BLaER1 treated with 17β-estradiol and CSF1 and Interleukin-3, amounts not matched to agents 10 nM and 100 nM (cell line): ENCODE data around the gene NAB2.
A peak's percentile ranks its signal among the peaks of the same experiment; 100 is the strongest.

Experiments used
- H3K27ac ChIP-seq, 11 experiments: shearing (Covaris generic); formaldehyde crosslinking; 2 replicates each; pipeline ENCODE4 v1.8.1; 2022
- H3K27me3 ChIP-seq, 11 experiments: shearing (Covaris generic); formaldehyde crosslinking; 2 replicates each; pipeline ENCODE4 v1.8.1; 2022
- H3K36me3 ChIP-seq, 11 experiments: shearing (Covaris generic); formaldehyde crosslinking; 2 replicates each; pipeline ENCODE4 v1.8.1; 2022
- H3K4me1 ChIP-seq, 10 experiments: shearing (Covaris generic); formaldehyde crosslinking; 2 replicates each; pipeline ENCODE4 v1.8.1; 2022
- H3K4me2 ChIP-seq, 11 experiments: shearing (Covaris generic); formaldehyde crosslinking; 2 replicates each; pipeline ENCODE4 v1.8.1; 2022
- H3K4me3 ChIP-seq, 10 experiments: shearing (Covaris generic); formaldehyde crosslinking; 2 replicates each; pipeline ENCODE4 v1.8.1; 2022
- H3K9ac ChIP-seq, 11 experiments: shearing (Covaris generic); formaldehyde crosslinking; 2 replicates each; pipeline ENCODE4 v1.8.1; 2022
- H3K9me3 ChIP-seq, 11 experiments: shearing (Covaris generic); formaldehyde crosslinking; replicated peaks in 1 of 11; 2 replicates each; pipeline ENCODE4 v1.8.1; 2022
- H4K20me1 ChIP-seq, 11 experiments: shearing (Covaris generic); formaldehyde crosslinking; 2 replicates each; pipeline ENCODE4 v1.8.1; 2022
- Cebpa-rat ChIP-seq, 11 experiments: shearing (Covaris generic); IDR thresholded peaks; 2 replicates each; pipeline ENCODE4 v1.8.1; 2022

Gene NAB2

GRCh38 chr12:57109207-57110103 lies 20.5 kb downstream of the NAB2 start:
- no peak for TF ChIP-seq Cebpa-rat (IDR thresholded peaks at IDR 0.05)
- Histone ChIP-seq H3K36me3 (peaks cover 38 to 50% (median 44%) of the 10 kb centered on the region in 11 experiments), H3K27ac (peak overlapping the region in 10 of 11 experiments; percentile 98 to 100 (median 98); a peak in 20 of 22 replicates), H3K9me3 (no peaks in the 10 kb centered on the region), H3K9ac (peak overlapping the region; percentile 94 to 100 (median 97)), H3K4me2 (peak overlapping the region; percentile 93 to 100 (median 96)), H3K4me3 (peak overlapping the region; percentile 78 to 99 (median 90)), H3K4me1 (peaks cover 35 to 81% (median 69%) of the 10 kb centered on the region in 10 experiments), H4K20me1 (peaks cover 6 to 58% (median 56%) of the 10 kb centered on the region in 11 experiments; a peak in 21 of 22 replicates), H3K27me3 (no peaks in the 10 kb centered on the region)

GRCh38 chr12:57110104-57111030 lies 21.5 kb downstream of the NAB2 start:
- H3K4me3 ChIP-seq: peak overlapping the region; percentile 78 to 99 (median 90)
- H3K27me3 ChIP-seq: no peaks in the 10 kb centered on the region
- H3K36me3 ChIP-seq: peaks cover 29 to 41% (median 35%) of the 10 kb centered on the region in 11 experiments
- H3K9me3 ChIP-seq: no peaks in the 10 kb centered on the region
- TF ChIP-seq Cebpa-rat (IDR thresholded peaks at IDR 0.05): peak in 8 of 11 experiments; percentile 21 to 64 (median 54); a peak in 7 of 22 replicates
- peak overlapping the region; percentile 94 to 100 (median 97) for H3K9ac ChIP-seq
- peak overlapping the region; percentile 93 to 100 (median 96) for H3K4me2 ChIP-seq
- H3K27ac ChIP-seq: peak overlapping the region; percentile 98 to 100 (median 98)
- peaks cover 6 to 49% (median 48%) of the 10 kb centered on the region in 11 experiments; a peak in 21 of 22 replicates for H4K20me1 ChIP-seq
- H3K4me1 ChIP-seq: peaks cover 35 to 72% (median 60%) of the 10 kb centered on the region in 10 experiments

- Histone ChIP-seq H4K20me1 (peaks cover 6 to 41% (median 40%) of the 10 kb centered on the region in 11 experiments; a peak in 21 of 22 replicates), H3K4me1 (peaks cover 35 to 64% (median 55%) of the 10 kb centered on the region in 10 experiments), H3K36me3 (peaks cover 21 to 33% (median 27%) of the 10 kb centered on the region in 11 experiments), H3K9me3 (no peaks in the 10 kb centered on the region), H3K9ac (peak within 1 kb of the TSS; percentile 94 to 100 (median 97)), H3K4me2 (peak within 1 kb of the TSS; percentile 93 to 100 (median 96)), H3K4me3 (peak within 1 kb of the TSS; percentile 78 to 99 (median 90)), H3K27me3 (no peaks in the 10 kb centered on the region), H3K27ac (peak within 1 kb of the TSS; percentile 98 to 100 (median 98))
- TF ChIP-seq Cebpa-rat (IDR thresholded peaks at IDR 0.05): no peak
Measured at GRCh38 chr12:57111031-57111734, 22.3 kb downstream of the NAB2 start, which contains the start of gene STAT6. Gene STAT6 (minus strand): TSS chr12:57111362. CDS start chr12:57108278, 3,084 bp downstream.

- TF ChIP-seq Cebpa-rat (IDR thresholded peaks at IDR 0.05): no peak
- Histone ChIP-seq H3K9me3 (no peaks in the 10 kb centered on the region), H3K4me3 (peak overlapping the region; percentile 78 to 99 (median 90); a peak in 19 of 20 replicates), H3K9ac (peak overlapping the region; percentile 94 to 100 (median 97)), H3K4me2 (peak overlapping the region; percentile 93 to 100 (median 96)), H4K20me1 (peaks cover 6 to 26% (median 25%) of the 10 kb centered on the region in 11 experiments; a peak in 21 of 22 replicates), H3K27me3 (no peaks in the 10 kb centered on the region), H3K4me1 (peaks cover 32 to 57% (median 46%) of the 10 kb centered on the region in 10 experiments), H3K36me3 (peaks cover 6 to 18% (median 12%) of the 10 kb centered on the region in 11 experiments), H3K27ac (peak overlapping the region; percentile 98 to 100 (median 98))
Measured at GRCh38 chr12:57112492-57113294, 23.8 kb downstream of the NAB2 start.

- Histone ChIP-seq H4K20me1 (no peaks in the 10 kb centered on the region), H3K4me1 (peaks cover 15 to 59% (median 40%) of the 10 kb centered on the region in 10 experiments)
Measured at GRCh38 chr12:57116580-57117281, 27.8 kb downstream of the NAB2 start.

GRCh38 chr12:57118711-57119271 lies 29.9 kb downstream of the NAB2 start:
- Histone ChIP-seq H3K27me3 (no peaks in the 10 kb centered on the region), H3K4me3 (no peak overlapping the region), H3K9me3 (peaks cover 0 to 3% (median 0%) of the 10 kb centered on the region in 11 experiments; a peak in 2 of 22 replicates), H3K4me1 (peaks cover 7 to 43% (median 25%) of the 10 kb centered on the region in 10 experiments; a peak in 17 of 20 replicates), H3K27ac (peak overlapping the region in 9 of 11 experiments; percentile 40 to 76 (median 64); a peak in 17 of 22 replicates), H3K4me2 (peak overlapping the region in 10 of 11 experiments; percentile 10 to 87 (median 62); a peak in 19 of 22 replicates), H4K20me1 (no peaks in the 10 kb centered on the region), H3K36me3 (no peaks in the 10 kb centered on the region), H3K9ac (peak overlapping the region in 5 of 11 experiments; percentile 3 to 47 (median 40); a peak in 7 of 22 replicates)
- TF ChIP-seq Cebpa-rat (IDR thresholded peaks at IDR 0.05): no peak

More at GRCh38 chr12:57116580-57117281, 27.8 kb downstream of the NAB2 start:
- no peaks in the 10 kb centered on the region for H3K36me3 ChIP-seq
- H3K9ac ChIP-seq: no peak overlapping the region
- no peaks in the 10 kb centered on the region for H3K9me3 ChIP-seq
- no peak overlapping the region for H3K27ac ChIP-seq
- peak overlapping the region in 1 of 11 experiments; percentile 7; a peak in 1 of 22 replicates for H3K4me2 ChIP-seq
- no peaks in the 10 kb centered on the region for H3K27me3 ChIP-seq
- TF ChIP-seq Cebpa-rat (IDR thresholded peaks at IDR 0.05): no peak
- H3K4me3 ChIP-seq: no peak overlapping the region
